Gastrocnemius medialis (tissue), 4 donors: ENCODE data around the gene ABI3. TPM values are rescaled to one million over a fixed set of nuclear protein-coding genes. Genes with fewer than 3 reads are reported as not detected.

Source experiments
- ATAC-seq, 2 donors: fragments of 150-250 bp; one replicate each; pipeline ENCODE4 v1.9.1; 2016
- DNase-seq, 2 donors: peaks; one replicate each; pipeline ENCODE4 v3.0.0-alpha.2; 2019
- H3K27ac ChIP-seq, 4 donors: fragments of 200-600 bp; sonication (generic); 1 replicate in 1 of 4; 2 replicates in 3 of 4; pipeline ENCODE4 v1.5.1; 2016 to 2018; ENCODE audit warnings: mild to moderate bottlenecking in 2 of 4, moderate library complexity in 1 of 4
- H3K27me3 ChIP-seq, 3 donors: fragments of 200-600 bp; sonication (generic) in 2 of 3; 1 replicate in 1 of 3; 2 replicates in 2 of 3; pipeline versions ENCODE4 v1.5.1 to v1.6.0; 2016 to 2019; ENCODE audit warnings: mild to moderate bottlenecking in 1 of 3, moderate library complexity in 1 of 3
- H3K36me3 ChIP-seq, 2 donors: fragments of 200-600 bp; sonication (generic) in 1 of 2; one replicate each; pipeline ENCODE4 v1.5.1; 2017 to 2018
- H3K4me1 ChIP-seq, 2 donors: fragments of 200-600 bp; sonication (generic) in 1 of 2; one replicate each; pipeline ENCODE4 v1.5.1; 2016 to 2017; ENCODE audit warnings: mild to moderate bottlenecking in 2 of 2
- H3K4me3 ChIP-seq, 4 donors: fragments of 200-600 bp; sonication (generic) in 3 of 4; 1 replicate in 1 of 4; 2 replicates in 3 of 4; pipeline ENCODE4 v1.5.1; 2016 to 2019; ENCODE audit warnings: mild to moderate bottlenecking in 2 of 4
- H3K9me3 ChIP-seq, 3 donors: fragments of 200-600 bp; sonication (generic) in 2 of 3; 1 replicate in 1 of 3; 2 replicates in 2 of 3; pipeline ENCODE4 v1.5.1; 2016 to 2019
- POLR2A ChIP-seq, 2 donors: fragments of 450-650 bp; IDR thresholded peaks; one replicate each; pipeline ENCODE4 v1.6.1; 2017; ENCODE audit warnings: antibody characterized with exemption in 2 of 2, mild to moderate bottlenecking in 2 of 2, moderate library complexity in 2 of 2
- in situ Hi-C, 4 donors: fragments of 200-750 bp; cut with MboI; loops; one replicate each; pipeline versions ENCODE4 v1.15.0 to v1.8.0; 2017; ENCODE audit warnings: low sequenced_read_pairs in 4 of 4
- intact Hi-C: fragments of 100-400 bp; cut with DNase I; formaldehyde crosslinking; loops from one replicate; pipeline ENCODE4 v1.15.1; 2023; ENCODE audit warnings: low total_unique reads
- total RNA-seq, 4 donors: library from RNA; depleted of rRNA; stranded (reverse); fragments of >200 nt; gene quantifications; one replicate each; pipeline versions ENCODE4 v1.1.0 to v1.2.3, GENCODE V29; 2016
- TF ChIP-seq, protein P1 (sequence below), 5 experiments: fragments of 450-650 bp in 3 of 5; fragments of 200-600 bp in 2 of 5; sonication (generic) in 2 of 5; IDR thresholded peaks in 4 of 5; conservative IDR thresholded peaks in 1 of 5; 1 replicate in 4 of 5; 2 replicates in 1 of 5; pipeline ENCODE4 v1.5.1; 2016 to 2019; ENCODE audit warnings: antibody characterized with exemption in 5 of 5, mild to moderate bottlenecking in 3 of 5, moderate library complexity in 3 of 5

ABI3 gene
- total RNA-seq, 4 donors from 2014 or later = 1.2 to 2.6 (median 2.4) TPM

DNA sequence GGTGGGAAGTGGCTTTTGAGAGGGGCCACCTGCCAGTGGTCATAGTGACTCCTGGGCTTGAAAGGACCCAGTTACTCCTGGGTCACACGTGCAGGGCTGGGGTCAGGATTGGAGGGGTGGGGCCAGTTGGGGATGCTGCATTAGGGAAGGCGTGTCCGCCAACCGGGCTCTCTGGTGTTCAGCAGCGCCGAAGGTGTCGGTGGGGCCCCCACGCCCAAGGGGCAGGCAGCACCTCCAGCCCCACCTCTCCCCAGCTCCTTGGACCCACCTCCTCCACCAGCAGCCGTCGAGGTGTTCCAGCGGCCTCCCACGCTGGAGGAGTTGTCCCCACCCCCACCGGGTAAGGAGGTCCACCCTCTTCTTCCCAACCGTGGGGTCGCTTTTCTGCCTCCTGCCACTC, 9.5 kb downstream of the ABI3 start:
- Histone ChIP-seq H3K36me3 (no peaks in the 10 kb centered on the region), H3K27ac (no peak overlapping the region), H3K4me1 (peaks cover 3 to 10% of the 10 kb centered on the region in 2 donors), H3K9me3 (no peaks in the 10 kb centered on the region), H3K4me3 (no peak overlapping the region), H3K27me3 (peaks cover 27 to 35% (median 32%) of the 10 kb centered on the region in 3 donors)
- DNase-seq = no peak
- TF ChIP-seq POLR2A (IDR thresholded peaks at IDR 0.05) = no peak
- TF ChIP-seq, protein P1, sequence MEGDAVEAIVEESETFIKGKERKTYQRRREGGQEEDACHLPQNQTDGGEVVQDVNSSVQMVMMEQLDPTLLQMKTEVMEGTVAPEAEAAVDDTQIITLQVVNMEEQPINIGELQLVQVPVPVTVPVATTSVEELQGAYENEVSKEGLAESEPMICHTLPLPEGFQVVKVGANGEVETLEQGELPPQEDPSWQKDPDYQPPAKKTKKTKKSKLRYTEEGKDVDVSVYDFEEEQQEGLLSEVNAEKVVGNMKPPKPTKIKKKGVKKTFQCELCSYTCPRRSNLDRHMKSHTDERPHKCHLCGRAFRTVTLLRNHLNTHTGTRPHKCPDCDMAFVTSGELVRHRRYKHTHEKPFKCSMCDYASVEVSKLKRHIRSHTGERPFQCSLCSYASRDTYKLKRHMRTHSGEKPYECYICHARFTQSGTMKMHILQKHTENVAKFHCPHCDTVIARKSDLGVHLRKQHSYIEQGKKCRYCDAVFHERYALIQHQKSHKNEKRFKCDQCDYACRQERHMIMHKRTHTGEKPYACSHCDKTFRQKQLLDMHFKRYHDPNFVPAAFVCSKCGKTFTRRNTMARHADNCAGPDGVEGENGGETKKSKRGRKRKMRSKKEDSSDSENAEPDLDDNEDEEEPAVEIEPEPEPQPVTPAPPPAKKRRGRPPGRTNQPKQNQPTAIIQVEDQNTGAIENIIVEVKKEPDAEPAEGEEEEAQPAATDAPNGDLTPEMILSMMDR (IDR thresholded peaks at IDR 0.05 in 4 of 5, conservative IDR thresholded peaks at IDR 0.05 in 1 of 5) = no peak
- in situ Hi-C loops = no loop called here
- intact Hi-C loops = no loop called here
- no peak for ATAC-seq

- Histone ChIP-seq H3K27me3 (peaks cover 27 to 33% (median 30%) of the 10 kb centered on the region in 3 donors), H3K36me3 (no peaks in the 10 kb centered on the region), H3K9me3 (no peaks in the 10 kb centered on the region), H3K4me1 (peaks cover 3 to 15% of the 10 kb centered on the region in 2 donors), H3K27ac (no peak overlapping the region), H3K4me3 (no peak overlapping the region)
- TF ChIP-seq, protein P1 (IDR thresholded peaks at IDR 0.05 in 4 of 5, conservative IDR thresholded peaks at IDR 0.05 in 1 of 5) = no peak
- no peak for TF ChIP-seq POLR2A (IDR thresholded peaks at IDR 0.05)
- DNase-seq (no peak), ATAC-seq (no peak)
- intact Hi-C loops (no loop called here), in situ Hi-C loops (no loop called here)
Observed at GRCh38 chr17:49223168-49223516, 12.6 kb downstream of the ABI3 start.

DNA sequence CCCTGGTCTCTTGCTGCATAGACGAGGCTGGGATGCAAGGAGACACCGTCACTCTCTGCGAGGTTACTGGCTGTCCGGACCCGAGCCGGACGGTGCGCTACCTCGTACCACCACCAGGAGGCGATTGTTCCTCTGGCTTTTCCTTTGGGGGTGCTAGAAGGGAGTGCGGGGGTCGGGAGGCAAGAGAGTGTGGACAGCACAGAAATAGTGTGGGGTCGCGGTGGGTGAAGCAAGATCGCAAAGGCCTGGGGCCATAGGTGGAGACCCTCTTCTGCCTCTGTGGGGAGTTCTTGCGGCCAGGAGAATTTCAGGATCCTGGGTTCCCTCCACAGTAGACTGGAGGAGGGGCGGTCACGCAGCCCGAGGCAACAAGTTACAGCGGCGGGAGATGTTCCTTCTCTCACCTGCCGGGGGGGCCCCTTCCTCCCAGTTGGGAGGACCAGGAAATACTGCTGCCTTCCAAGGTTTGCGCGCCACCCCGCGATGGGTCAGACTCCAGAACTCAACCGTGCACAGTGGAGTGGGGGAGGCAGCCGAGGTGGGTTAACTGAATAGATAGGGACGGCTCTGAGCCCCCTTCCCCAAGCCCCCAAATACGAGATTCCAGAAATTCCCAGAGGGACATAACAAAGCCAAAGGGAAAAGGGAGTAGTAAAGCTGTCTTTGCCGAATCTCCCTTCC, 13.2 kb downstream of the ABI3 start:
- no peaks in the 10 kb centered on the region for H3K9me3 ChIP-seq
- TF ChIP-seq POLR2A (IDR thresholded peaks at IDR 0.05) = no peak
- TF ChIP-seq, protein P1 (IDR thresholded peaks at IDR 0.05 in 4 of 5, conservative IDR thresholded peaks at IDR 0.05 in 1 of 5) = peak; percentile 35 to 77 (median 69)
- no peak for ATAC-seq
- peaks cover 3 to 15% of the 10 kb centered on the region in 2 donors for H3K4me1 ChIP-seq
- in situ Hi-C loops = no loop called here
- intact Hi-C loops = no loop called here
- H3K36me3 ChIP-seq = no peaks in the 10 kb centered on the region
- peaks cover 27 to 31% (median 27%) of the 10 kb centered on the region in 3 donors for H3K27me3 ChIP-seq
- H3K4me3 ChIP-seq = peak overlapping the region in 1 of 4 donors; percentile 27
- H3K27ac ChIP-seq = no peak overlapping the region
- DNase-seq = no peak

DNA sequence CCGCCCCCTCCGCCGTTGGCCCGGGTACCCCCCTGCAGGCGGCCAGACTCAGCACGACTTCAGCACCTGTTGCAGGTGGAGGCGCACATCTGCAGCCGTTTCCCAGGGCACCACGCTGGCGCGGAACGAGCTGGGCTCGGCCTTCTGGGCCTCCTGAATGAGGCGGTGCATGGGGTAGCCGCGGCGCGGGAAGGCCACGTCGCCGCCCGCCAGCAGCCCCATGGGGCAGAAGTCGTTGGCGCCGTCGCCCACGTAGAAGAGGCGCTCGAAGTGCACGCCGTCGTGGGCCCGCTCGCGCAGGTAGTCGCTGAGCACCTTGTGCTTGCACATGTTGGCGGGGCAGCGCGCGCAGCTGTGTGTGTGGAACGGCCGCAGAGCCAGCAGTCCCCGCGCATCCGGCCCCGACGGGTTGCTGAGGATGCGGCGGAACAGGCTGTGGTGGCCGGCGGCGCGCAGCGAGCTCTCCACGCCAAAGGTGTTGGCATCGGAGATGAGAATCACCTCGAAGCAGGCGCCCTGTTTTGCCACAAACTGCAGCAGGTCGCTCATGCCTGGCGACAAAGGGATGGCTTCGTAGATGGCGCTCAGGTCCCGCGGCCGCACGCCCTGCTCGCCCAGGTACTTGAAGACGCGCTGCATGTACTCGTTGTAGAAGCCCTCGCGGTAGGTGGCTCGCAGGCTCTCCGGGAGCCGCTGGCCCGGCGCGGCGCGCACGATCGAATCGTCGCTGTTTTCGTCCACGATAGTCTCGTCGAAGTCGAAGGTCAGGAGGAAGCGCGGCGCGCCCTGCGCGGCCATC, 13.9 kb downstream of the ABI3 start:
- Histone ChIP-seq H3K27ac (no peak overlapping the region), H3K9me3 (no peaks in the 10 kb centered on the region), H3K36me3 (no peaks in the 10 kb centered on the region), H3K4me3 (peak overlapping the region in 1 of 4 donors; percentile 27), H3K4me1 (peaks cover 3 to 15% of the 10 kb centered on the region in 2 donors), H3K27me3 (peaks cover 19 to 29% (median 27%) of the 10 kb centered on the region in 3 donors)
- in situ Hi-C loops (no loop called here), intact Hi-C loops (no loop called here)
- TF ChIP-seq, protein P1 (IDR thresholded peaks at IDR 0.05 in 4 of 5, conservative IDR thresholded peaks at IDR 0.05 in 1 of 5) = no peak
- TF ChIP-seq POLR2A (IDR thresholded peaks at IDR 0.05) = no peak
- no peak for DNase-seq
- ATAC-seq = no peak
